ENCODE measurements around the gene APBA2.

Gene APBA2

DNA sequence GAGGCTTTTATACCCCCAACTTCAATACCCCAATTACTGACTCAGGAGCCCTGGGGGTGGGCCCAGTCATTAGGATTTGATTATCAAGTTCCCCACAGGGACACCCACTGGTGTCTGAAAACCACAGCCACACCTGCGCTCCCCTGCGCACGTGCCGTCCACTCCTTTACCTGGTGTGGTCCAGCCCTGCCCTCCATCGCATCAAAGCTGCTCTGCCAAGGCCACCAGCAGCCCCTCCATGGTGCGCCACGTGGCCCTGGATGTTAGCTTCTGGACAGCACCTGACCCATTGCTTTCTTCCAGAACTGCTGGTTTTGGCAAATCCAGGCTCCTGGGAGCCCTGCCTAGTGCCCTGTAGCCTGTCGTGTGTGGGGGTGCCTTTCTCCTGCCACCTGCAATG lies 247.5 kb downstream of the APBA2 start:
- Histone ChIP-seq H3K36me3 (ENCODE audit: control insufficient read depth, insufficient read depth, low read length) (no peaks in the 10 kb centered on the region), H3K27ac (ENCODE audit: low read length) (no peak overlapping the region), H3K4me1 (ENCODE audit: control insufficient read depth, insufficient read depth, low read length) (no peaks in the 10 kb centered on the region; the same call in 1 of the 2 replicates), H3K27me3 (ENCODE audit: control insufficient read depth, insufficient read depth, low read length) (no peaks in the 10 kb centered on the region), H3K4me3 (ENCODE audit: low read length) (no peak overlapping the region), H3K9me3 (ENCODE audit: control insufficient read depth, insufficient read depth, low read length) (no peaks in the 10 kb centered on the region)
- no CpG with 5 or more reads among the region's 8 CpGs for WGBS (ENCODE audit: insufficient coverage, insufficient read length)
- DNase-seq (ENCODE audit: low read depth, low spot score), result no peak

DNA sequence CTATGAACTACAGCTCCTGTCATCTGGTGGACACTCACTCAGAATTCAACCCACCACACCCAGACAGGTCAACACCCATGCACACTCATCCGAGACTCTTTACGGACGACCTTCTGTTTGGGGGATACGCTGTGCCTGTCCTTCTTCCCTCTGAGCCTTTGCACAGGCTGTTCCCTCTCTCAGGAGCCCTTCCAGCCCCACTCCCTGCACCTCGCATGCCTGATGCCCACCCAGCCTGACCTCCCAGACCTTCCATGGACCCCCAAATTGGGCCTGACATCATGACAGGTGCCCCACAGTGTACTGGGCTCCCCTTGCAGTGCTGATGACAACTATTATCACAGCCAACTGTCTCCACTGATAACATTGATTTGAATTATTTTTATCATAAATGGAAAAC lies 248.0 kb downstream of the APBA2 start:
- Histone ChIP-seq H3K4me1 (ENCODE audit: control insufficient read depth, insufficient read depth, low read length) (no peaks in the 10 kb centered on the region; the same call in 1 of the 2 replicates), H3K27me3 (ENCODE audit: control insufficient read depth, insufficient read depth, low read length) (no peaks in the 10 kb centered on the region), H3K9me3 (ENCODE audit: control insufficient read depth, insufficient read depth, low read length) (no peaks in the 10 kb centered on the region), H3K4me3 (ENCODE audit: low read length) (no peak overlapping the region), H3K36me3 (ENCODE audit: control insufficient read depth, insufficient read depth, low read length) (no peaks in the 10 kb centered on the region), H3K27ac (ENCODE audit: low read length) (no peak overlapping the region)
- no peak for DNase-seq (ENCODE audit: low read depth, low spot score)
- WGBS (ENCODE audit: insufficient coverage, insufficient read length), result no CpG with 5 or more reads among the region's 5 CpGs

DNA sequence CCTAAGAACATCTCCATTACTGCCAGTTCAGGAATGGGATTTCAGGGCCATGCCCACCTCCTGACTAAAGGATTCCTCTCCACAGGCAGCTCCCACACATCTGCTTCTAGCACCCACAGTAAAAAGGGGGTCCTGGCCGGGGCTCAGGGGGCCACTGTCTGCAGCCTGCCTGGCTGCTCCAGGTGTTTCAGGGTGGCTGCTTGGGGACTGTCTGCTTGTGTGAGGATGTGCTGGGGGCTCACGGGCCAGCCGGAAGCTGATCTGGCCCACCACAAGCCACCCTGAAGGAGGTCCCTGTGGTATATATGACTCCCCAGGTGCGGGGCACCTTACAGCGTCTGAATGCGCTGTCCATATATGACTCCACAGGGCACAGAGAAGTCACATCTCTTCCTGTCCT lies 248.5 kb downstream of the APBA2 start:
- H3K27ac ChIP-seq (ENCODE audit: low read length), result no peak overlapping the region
- H3K27me3 ChIP-seq (ENCODE audit: control insufficient read depth, insufficient read depth, low read length), result no peaks in the 10 kb centered on the region
- no peaks in the 10 kb centered on the region for H3K9me3 ChIP-seq (ENCODE audit: control insufficient read depth, insufficient read depth, low read length)
- no peaks in the 10 kb centered on the region; the same call in 1 of the 2 replicates for H3K4me1 ChIP-seq (ENCODE audit: control insufficient read depth, insufficient read depth, low read length)
- no peaks in the 10 kb centered on the region for H3K36me3 ChIP-seq (ENCODE audit: control insufficient read depth, insufficient read depth, low read length)
- H3K4me3 ChIP-seq (ENCODE audit: low read length), result no peak overlapping the region
- no peak for DNase-seq (ENCODE audit: low read depth, low spot score)
- no CpG with 5 or more reads among the region's 6 CpGs for WGBS (ENCODE audit: insufficient coverage, insufficient read length)

DNA sequence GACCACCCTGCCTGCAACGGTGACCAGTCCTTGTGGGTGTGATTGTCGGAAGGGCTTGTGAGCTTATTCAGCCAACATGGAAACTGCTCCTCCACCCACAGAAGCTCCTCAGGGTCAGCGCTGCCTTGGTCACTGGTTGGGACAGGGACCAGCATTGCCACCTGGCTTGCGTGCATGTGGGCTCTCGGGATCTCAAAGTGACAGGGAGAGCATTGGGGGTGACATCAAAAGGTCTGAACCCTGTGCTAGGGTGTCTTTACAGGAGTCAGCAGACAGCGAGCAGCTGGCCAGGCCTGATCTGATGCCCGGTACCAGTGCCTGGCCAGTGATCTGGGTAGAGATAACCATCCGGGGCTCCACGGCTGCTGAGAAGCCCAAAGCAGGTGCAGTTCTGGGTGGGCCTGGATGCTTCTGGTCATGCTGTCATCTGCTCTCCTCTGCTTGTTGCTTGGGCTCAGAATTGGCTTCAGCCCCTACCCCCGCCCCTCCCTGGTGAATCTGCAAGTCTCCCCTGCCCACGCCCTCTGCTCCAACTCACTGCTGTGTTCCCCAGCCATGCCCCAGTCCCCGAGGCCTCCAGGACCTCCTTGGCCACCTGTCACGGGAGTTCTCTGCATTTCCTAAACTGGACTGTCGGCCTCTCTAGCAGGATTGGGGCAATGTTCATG lies 249.0 kb downstream of the APBA2 start:
- H3K4me1 ChIP-seq (ENCODE audit: control insufficient read depth, insufficient read depth, low read length), result peaks cover 3% of the 10 kb centered on the region
- no peaks in the 10 kb centered on the region for H3K36me3 ChIP-seq (ENCODE audit: control insufficient read depth, insufficient read depth, low read length)
- no CpG with 5 or more reads among the region's 14 CpGs for WGBS (ENCODE audit: insufficient coverage, insufficient read length)
- DNase-seq (ENCODE audit: low read depth, low spot score), result no peak
- no peaks in the 10 kb centered on the region for H3K9me3 ChIP-seq (ENCODE audit: control insufficient read depth, insufficient read depth, low read length)
- H3K27ac ChIP-seq (ENCODE audit: low read length), result no peak overlapping the region
- H3K4me3 ChIP-seq (ENCODE audit: low read length), result no peak overlapping the region
- H3K27me3 ChIP-seq (ENCODE audit: control insufficient read depth, insufficient read depth, low read length), result no peaks in the 10 kb centered on the region

DNA sequence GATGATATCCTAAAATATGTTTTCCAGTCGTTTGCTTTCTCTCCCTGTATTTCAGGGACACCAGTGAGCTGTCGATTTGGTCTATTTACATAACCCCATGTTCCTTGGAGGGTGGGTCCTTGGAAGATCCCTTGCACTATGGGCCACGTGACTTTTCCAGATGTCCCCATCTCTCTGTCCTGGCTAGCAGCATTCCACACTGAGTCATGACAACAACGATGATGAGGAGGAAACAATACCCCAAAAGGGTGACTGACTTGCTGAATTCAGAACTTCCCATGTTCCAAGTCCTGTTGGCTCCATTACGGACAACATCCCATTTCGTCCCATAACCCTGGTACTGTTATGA lies 249.5 kb downstream of the APBA2 start:
- H3K27ac ChIP-seq (ENCODE audit: low read length), result no peak overlapping the region
- no peaks in the 10 kb centered on the region for H3K36me3 ChIP-seq (ENCODE audit: control insufficient read depth, insufficient read depth, low read length)
- H3K4me3 ChIP-seq (ENCODE audit: low read length), result no peak overlapping the region
- no peaks in the 10 kb centered on the region for H3K27me3 ChIP-seq (ENCODE audit: control insufficient read depth, insufficient read depth, low read length)
- H3K9me3 ChIP-seq (ENCODE audit: control insufficient read depth, insufficient read depth, low read length), result no peaks in the 10 kb centered on the region
- WGBS (ENCODE audit: insufficient coverage, insufficient read length), result no CpG with 5 or more reads among the region's 6 CpGs
- DNase-seq (ENCODE audit: low read depth, low spot score), result no peak
- peaks cover 3% of the 10 kb centered on the region for H3K4me1 ChIP-seq (ENCODE audit: control insufficient read depth, insufficient read depth, low read length)

DNA sequence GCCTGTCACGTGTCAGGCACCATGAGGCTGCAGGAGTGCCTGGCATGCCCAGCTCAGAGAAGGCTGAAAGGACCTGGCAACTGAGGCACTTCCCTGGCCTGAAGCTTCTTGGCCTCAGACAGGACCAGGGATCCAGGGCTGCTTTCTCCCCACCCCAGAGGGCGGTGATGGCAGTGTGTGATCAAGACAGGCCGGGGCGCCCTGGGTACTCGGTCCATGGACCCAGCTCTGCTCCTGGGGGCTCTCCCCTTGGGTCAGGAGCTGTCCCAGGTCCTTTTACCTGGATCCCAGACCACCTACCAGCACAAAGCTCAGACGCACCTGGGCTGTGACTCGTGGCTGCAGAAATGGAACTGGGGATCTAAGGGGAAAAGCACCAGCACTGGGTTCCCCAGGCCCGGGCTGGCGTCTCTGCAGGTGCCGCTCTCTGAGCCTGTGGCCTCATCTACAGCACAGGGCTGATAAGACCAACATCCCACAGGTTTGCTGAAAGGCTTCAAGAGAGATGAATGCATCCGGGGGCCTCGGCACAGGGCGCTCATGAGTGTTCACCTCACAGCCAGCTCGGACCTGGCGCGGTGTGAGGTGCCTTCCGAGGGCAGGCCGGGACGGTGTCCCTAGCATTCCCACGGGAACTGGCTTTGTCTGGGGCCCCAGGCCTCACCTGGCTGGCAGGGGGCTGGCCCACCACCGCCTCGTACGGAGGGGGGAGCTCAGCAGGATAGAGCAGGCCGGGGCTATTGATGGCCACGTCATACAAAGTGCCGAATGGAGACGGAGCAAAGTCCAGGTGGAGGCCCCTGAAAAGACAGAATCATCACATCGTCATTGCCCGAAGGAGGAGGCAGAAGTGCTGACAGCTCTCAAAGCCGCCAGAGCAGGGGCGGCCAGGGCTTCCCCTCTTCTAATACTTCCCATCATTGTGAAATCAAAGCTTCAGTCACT lies 250.2 kb downstream of the APBA2 start:
- Histone ChIP-seq H3K36me3 (ENCODE audit: control insufficient read depth, insufficient read depth, low read length) (no peaks in the 10 kb centered on the region), H3K4me3 (ENCODE audit: low read length) (no peak overlapping the region), H3K9me3 (ENCODE audit: control insufficient read depth, insufficient read depth, low read length) (no peaks in the 10 kb centered on the region), H3K27ac (ENCODE audit: low read length) (no peak overlapping the region), H3K4me1 (ENCODE audit: control insufficient read depth, insufficient read depth, low read length) (peaks cover 3% of the 10 kb centered on the region), H3K27me3 (ENCODE audit: control insufficient read depth, insufficient read depth, low read length) (no peaks in the 10 kb centered on the region)
- WGBS (ENCODE audit: insufficient coverage, insufficient read length), result no CpG with 5 or more reads among the region's 31 CpGs
- no peak for DNase-seq (ENCODE audit: low read depth, low spot score)

DNA sequence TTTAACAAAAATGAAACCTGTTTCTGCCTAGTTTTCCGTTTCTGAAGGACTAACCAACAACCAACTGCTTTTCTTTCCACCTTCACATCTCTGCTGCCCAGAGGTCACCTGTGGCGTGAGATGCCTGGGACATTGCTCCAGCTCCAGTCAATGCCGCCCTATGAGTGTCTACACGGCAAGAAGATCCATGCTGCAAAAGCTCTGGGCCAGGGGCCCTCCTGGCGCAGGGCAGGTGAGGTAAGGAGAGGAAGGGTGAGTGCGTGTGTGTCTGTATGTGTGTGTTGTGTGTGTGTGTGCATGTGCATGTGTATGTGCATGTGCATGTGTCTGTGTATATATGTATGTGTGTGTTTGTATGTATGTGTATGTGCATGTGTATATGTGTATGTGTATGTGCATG lies 252.5 kb downstream of the APBA2 start:
- DNase-seq (ENCODE audit: low read depth, low spot score), result no peak
- H3K27me3 ChIP-seq (ENCODE audit: control insufficient read depth, insufficient read depth, low read length), result no peaks in the 10 kb centered on the region

DNA sequence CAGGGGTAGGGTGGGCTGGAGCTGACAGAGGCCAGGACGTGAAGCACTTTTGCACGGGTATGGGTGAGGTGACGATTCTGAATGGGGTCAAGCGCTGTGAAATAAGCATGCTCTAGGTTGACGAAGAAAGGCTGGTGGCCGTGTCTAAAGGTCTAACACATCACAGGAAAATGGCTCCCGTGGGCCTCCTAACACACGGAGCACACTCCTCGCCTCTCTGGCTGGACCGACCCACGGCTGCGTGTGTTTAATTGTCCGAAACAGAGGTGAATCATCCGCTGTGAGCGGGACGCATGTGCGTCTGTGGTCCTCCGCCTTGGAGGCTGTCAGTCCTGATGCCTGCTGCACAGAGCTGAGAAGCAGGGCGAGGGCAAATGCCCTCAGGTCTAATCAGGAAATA lies 253.3 kb downstream of the APBA2 start:
- no peaks in the 10 kb centered on the region for H3K27me3 ChIP-seq (ENCODE audit: control insufficient read depth, insufficient read depth, low read length)
- no CpG with 5 or more reads among the region's 19 CpGs for whole genome bisulfite sequencing (ENCODE audit: insufficient coverage, insufficient read length)
- no peak overlapping the region for H3K4me3 ChIP-seq (ENCODE audit: low read length)
- H3K27ac ChIP-seq (ENCODE audit: low read length), result no peak overlapping the region
- H3K36me3 ChIP-seq (ENCODE audit: control insufficient read depth, insufficient read depth, low read length), result no peaks in the 10 kb centered on the region
- H3K4me1 ChIP-seq (ENCODE audit: control insufficient read depth, insufficient read depth, low read length), result peaks cover 6% of the 10 kb centered on the region
- H3K9me3 ChIP-seq (ENCODE audit: control insufficient read depth, insufficient read depth, low read length), result no peaks in the 10 kb centered on the region
- DNase-seq (ENCODE audit: low read depth, low spot score), result no peak

More for the DNA sequence above, 252.5 kb downstream of the APBA2 start:
- H3K9me3 ChIP-seq (ENCODE audit: control insufficient read depth, insufficient read depth, low read length), result no peaks in the 10 kb centered on the region
- WGBS (ENCODE audit: insufficient coverage, insufficient read length), result no CpG with 5 or more reads among the region's 6 CpGs
- no peak overlapping the region for H3K4me3 ChIP-seq (ENCODE audit: low read length)
- no peak overlapping the region for H3K27ac ChIP-seq (ENCODE audit: low read length)
- peaks cover 6% of the 10 kb centered on the region for H3K4me1 ChIP-seq (ENCODE audit: control insufficient read depth, insufficient read depth, low read length)
- no peaks in the 10 kb centered on the region for H3K36me3 ChIP-seq (ENCODE audit: control insufficient read depth, insufficient read depth, low read length)

DNA sequence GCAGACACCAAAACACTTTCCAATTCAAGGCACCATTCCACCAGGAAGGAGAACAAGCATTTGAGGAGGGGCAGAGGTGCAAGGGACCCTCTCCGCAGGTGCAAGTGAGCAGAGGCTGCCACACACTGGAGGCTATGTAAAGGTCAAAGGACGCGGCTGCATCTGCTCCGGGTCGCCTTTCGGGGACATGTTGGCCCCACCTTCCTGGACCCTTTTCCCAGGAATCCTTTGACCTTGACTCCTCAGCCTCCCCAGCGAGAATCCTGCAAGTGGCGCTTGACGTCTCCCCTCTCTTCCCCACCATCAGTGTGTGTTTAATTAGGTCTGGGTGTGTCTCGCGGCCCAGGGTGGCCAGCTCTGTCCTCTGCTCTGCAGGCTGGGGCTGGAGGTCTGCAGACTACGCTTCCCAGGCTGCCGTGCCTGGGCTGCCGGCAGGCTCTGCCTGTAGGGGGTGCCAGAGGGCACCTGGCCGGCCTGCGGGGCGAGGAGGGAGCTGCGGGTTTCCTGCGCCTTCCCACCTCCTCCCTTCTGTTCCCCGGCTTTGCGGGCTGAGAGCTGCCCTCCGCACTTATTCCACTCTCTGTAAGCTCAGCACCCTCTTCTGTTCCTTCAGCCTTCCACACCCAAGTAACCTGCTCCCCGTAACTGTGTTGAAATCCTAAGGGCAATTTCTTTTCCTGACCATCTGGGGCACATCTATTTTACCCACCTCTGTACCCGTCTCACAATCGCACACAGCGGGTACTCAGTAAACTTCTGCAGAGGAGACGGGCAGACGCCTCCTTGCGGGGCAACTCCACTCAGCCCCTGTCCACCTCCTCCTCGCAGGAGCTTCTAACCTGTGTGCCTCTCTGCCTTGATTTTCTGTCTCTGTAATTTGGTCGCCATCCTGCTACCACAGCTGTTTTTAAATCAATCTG lies 254.0 kb downstream of the APBA2 start:
- H3K4me1 ChIP-seq (ENCODE audit: control insufficient read depth, insufficient read depth, low read length), result peaks cover 6% of the 10 kb centered on the region
- H3K27me3 ChIP-seq (ENCODE audit: control insufficient read depth, insufficient read depth, low read length), result no peaks in the 10 kb centered on the region
- no peak overlapping the region for H3K27ac ChIP-seq (ENCODE audit: low read length)
- peak overlapping the region; percentile 29; the same call in 1 of the 2 replicates for H3K4me3 ChIP-seq (ENCODE audit: low read length)
- DNase-seq (ENCODE audit: low read depth, low spot score), result no peak
- H3K36me3 ChIP-seq (ENCODE audit: control insufficient read depth, insufficient read depth, low read length), result no peaks in the 10 kb centered on the region
- WGBS (ENCODE audit: insufficient coverage, insufficient read length), result no CpG with 5 or more reads among the region's 31 CpGs
- no peaks in the 10 kb centered on the region for H3K9me3 ChIP-seq (ENCODE audit: control insufficient read depth, insufficient read depth, low read length)

All from iPS DF 6.9 (cell line).